HEK293 (cell line): ENCODE measurements around the gene ABT1.

Source experiments
- MYNN ChIP-seq: fragments of 450-650 bp; formaldehyde crosslinking; IDR thresholded peaks from 2 replicates; pipeline ENCODE4 v1.5.1; 2016; ENCODE audit warnings: missing biosample characterization, missing genetic modification characterization, borderline replicate concordance
- MZF1 ChIP-seq: fragments of 450-650 bp; formaldehyde crosslinking; IDR thresholded peaks from 2 replicates; pipeline ENCODE4 v1.5.1; 2017; ENCODE audit warnings: missing biosample characterization, missing genetic modification characterization, borderline replicate concordance
- ZFHX2 ChIP-seq: fragments of 450-650 bp; formaldehyde crosslinking; conservative IDR thresholded peaks from 2 replicates; pipeline ENCODE4 v1.5.1; 2016; ENCODE audit warnings: missing biosample characterization, missing genetic modification characterization
- ZNF175 ChIP-seq: fragments of 450-650 bp; formaldehyde crosslinking; IDR thresholded peaks from 2 replicates; pipeline ENCODE4 v1.5.1; 2016; ENCODE audit warnings: missing biosample characterization, missing genetic modification characterization
- ZNF24 ChIP-seq: fragments of 450-650 bp; formaldehyde crosslinking; IDR thresholded peaks from 2 replicates; pipeline ENCODE4 v1.5.1; 2016; ENCODE audit warnings: missing biosample characterization, missing genetic modification characterization
- ZNF292 ChIP-seq: fragments of 450-650 bp; formaldehyde crosslinking; IDR thresholded peaks from 2 replicates; pipeline ENCODE4 v1.5.1; 2016; ENCODE audit warnings: low read depth, missing biosample characterization, missing genetic modification characterization, borderline replicate concordance
- ZNF398 ChIP-seq: fragments of 450-650 bp; formaldehyde crosslinking; IDR thresholded peaks from 2 replicates; pipeline ENCODE4 v1.5.1; 2017; ENCODE audit warnings: missing biosample characterization, missing genetic modification characterization
- ZNF555 ChIP-seq: fragments of 450-650 bp; formaldehyde crosslinking; conservative IDR thresholded peaks from 2 replicates; pipeline ENCODE4 v1.5.1; 2017; ENCODE audit warnings: missing biosample characterization, mild to moderate bottlenecking, missing genetic modification characterization, inconsistent platforms
- ZNF560 ChIP-seq: fragments of 450-650 bp; formaldehyde crosslinking; IDR thresholded peaks from 2 replicates; pipeline ENCODE4 v1.5.1; 2017; ENCODE audit warnings: missing biosample characterization, missing genetic modification characterization, borderline replicate concordance
- ZNF561 ChIP-seq: fragments of 450-650 bp; IDR thresholded peaks from 2 replicates; pipeline ENCODE4 v1.5.1; 2018; ENCODE audit warnings: missing biosample characterization, missing genetic modification characterization, borderline replicate concordance
- ZNF621 ChIP-seq: fragments of 450-650 bp; formaldehyde crosslinking; IDR thresholded peaks from 2 replicates; pipeline ENCODE4 v1.5.1; 2017; ENCODE audit warnings: missing biosample characterization, missing genetic modification characterization
- ZNF768 ChIP-seq: fragments of 450-650 bp; formaldehyde crosslinking; IDR thresholded peaks from 2 replicates; pipeline ENCODE4 v1.5.1; 2018; ENCODE audit warnings: missing biosample characterization, mild to moderate bottlenecking, missing genetic modification characterization
- ZNF843 ChIP-seq: fragments of 450-650 bp; formaldehyde crosslinking; IDR thresholded peaks from 2 replicates; pipeline ENCODE4 v1.5.1; 2016; ENCODE audit warnings: missing biosample characterization, missing genetic modification characterization
- ZSCAN30 ChIP-seq: fragments of 450-650 bp; IDR thresholded peaks from 2 replicates; pipeline ENCODE4 v1.5.1; 2018; ENCODE audit warnings: missing biosample characterization, mild to moderate bottlenecking, missing genetic modification characterization, moderate library complexity
- TF ChIP-seq, protein P1 (sequence below): fragments of 450-650 bp; formaldehyde crosslinking; IDR thresholded peaks from 2 replicates; pipeline ENCODE4 v1.5.1; 2017; ENCODE audit warnings: missing biosample characterization, missing genetic modification characterization
- TF ChIP-seq, protein P2 (sequence below): fragments of 450-650 bp; formaldehyde crosslinking; IDR thresholded peaks from 2 replicates; pipeline ENCODE4 v1.5.1; 2016; ENCODE audit warnings: missing biosample characterization, missing genetic modification characterization
- TF ChIP-seq, protein P3 (sequence below): fragments of 450-650 bp; formaldehyde crosslinking; IDR thresholded peaks from 2 replicates; pipeline ENCODE4 v1.5.1; 2016; ENCODE audit warnings: missing biosample characterization, missing genetic modification characterization
- TF ChIP-seq, protein P4 (sequence below): fragments of 450-650 bp; formaldehyde crosslinking; IDR thresholded peaks from 2 replicates; pipeline ENCODE4 v1.5.1; 2016; ENCODE audit warnings: missing biosample characterization, missing genetic modification characterization
- TF ChIP-seq, protein P5 (sequence below): fragments of 450-650 bp; formaldehyde crosslinking; IDR thresholded peaks from 2 replicates; pipeline ENCODE4; 2016; ENCODE audit warnings: missing biosample characterization, missing genetic modification characterization
- TF ChIP-seq, protein P6 (sequence below): fragments of 450-650 bp; formaldehyde crosslinking; IDR thresholded peaks from 2 replicates; pipeline ENCODE4 v1.5.1; 2016; ENCODE audit warnings: missing biosample characterization, missing genetic modification characterization, low read depth
- TF ChIP-seq, protein P7 (sequence below): fragments of 450-650 bp; formaldehyde crosslinking; IDR thresholded peaks from 2 replicates; pipeline ENCODE4 v1.5.1; 2016; ENCODE audit warnings: missing biosample characterization, missing genetic modification characterization

Gene ABT1

DNA sequence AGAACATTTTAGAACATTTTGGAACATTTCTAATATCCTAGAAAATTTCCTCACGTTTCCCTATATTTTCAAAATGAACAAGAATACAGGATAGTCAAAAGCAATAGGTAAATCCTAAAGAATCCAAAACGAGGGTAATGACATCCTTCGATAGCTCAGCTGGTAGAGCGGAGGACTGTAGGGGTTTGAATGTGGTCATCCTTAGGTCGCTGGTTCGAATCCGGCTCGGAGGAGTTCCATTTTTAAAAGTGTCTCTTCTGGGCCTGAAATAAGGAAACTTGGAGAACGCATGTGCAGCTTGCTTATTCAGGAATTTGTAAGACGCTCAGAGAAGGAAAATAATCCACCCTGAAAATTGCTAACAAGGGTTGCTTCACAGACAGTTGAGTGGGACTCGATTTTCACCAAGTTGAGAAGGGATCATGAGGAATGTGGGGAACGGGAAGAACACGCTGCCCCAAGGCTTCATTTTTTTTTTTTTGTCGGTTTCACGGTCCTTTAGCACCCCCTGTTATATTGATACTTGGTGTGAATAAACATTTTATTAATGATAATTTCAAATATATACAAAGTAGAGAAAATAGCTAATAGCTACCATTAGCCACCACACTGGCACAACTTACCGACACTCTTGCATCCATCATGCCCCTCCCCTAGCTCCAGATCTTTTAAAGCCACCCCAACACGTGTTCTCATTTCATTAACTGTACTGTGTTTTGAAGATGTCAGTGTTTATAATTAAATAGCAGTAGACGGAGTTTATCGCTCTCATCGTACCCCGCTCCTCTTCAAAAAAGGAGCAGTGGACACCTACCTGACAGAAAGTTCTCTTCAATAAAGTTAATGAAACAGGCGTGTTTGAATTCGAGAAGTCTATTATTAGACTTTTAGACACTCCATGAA, 1.8 kb upstream of the ABT1 start (continued):
- TF ChIP-seq ZNF843 (tag by site-specific recombination): no peak
- TF ChIP-seq, protein P1, sequence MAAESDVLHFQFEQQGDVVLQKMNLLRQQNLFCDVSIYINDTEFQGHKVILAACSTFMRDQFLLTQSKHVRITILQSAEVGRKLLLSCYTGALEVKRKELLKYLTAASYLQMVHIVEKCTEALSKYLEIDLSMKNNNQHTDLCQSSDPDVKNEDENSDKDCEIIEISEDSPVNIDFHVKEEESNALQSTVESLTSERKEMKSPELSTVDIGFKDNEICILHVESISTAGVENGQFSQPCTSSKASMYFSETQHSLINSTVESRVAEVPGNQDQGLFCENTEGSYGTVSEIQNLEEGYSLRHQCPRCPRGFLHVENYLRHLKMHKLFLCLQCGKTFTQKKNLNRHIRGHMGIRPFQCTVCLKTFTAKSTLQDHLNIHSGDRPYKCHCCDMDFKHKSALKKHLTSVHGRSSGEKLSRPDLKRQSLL: no peak; the same call in 1 of the 2 replicates
- TF ChIP-seq ZNF768 (tag by site-specific recombination): no peak
- TF ChIP-seq, protein P2, sequence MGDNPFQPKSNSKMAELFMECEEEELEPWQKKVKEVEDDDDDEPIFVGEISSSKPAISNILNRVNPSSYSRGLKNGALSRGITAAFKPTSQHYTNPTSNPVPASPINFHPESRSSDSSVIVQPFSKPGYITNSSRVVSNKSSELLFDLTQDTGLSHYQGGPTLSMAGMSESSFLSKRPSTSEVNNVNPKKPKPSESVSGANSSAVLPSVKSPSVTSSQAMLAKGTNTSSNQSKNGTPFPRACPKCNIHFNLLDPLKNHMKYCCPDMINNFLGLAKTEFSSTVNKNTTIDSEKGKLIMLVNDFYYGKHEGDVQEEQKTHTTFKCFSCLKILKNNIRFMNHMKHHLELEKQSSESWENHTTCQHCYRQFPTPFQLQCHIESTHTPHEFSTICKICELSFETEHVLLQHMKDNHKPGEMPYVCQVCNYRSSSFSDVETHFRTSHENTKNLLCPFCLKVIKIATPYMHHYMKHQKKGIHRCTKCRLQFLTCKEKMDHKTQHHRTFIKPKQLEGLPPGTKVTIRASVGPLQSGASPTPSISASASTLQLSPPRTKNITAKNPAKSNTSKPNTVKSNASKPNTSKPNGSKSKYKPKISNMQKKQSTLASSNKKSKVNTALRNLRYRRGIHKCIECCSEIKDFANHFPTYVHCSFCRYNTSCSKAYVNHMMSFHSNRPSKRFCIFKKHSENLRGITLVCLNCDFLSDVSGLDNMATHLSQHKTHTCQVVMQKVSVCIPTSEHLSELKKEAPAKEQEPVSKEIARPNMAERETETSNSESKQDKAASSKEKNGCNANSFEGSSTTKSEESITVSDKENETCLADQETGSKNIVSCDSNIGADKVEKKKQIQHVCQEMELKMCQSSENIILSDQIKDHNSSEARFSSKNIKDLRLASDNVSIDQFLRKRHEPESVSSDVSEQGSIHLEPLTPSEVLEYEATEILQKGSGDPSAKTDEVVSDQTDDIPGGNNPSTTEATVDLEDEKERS: no peak
- TF ChIP-seq, protein P3, sequence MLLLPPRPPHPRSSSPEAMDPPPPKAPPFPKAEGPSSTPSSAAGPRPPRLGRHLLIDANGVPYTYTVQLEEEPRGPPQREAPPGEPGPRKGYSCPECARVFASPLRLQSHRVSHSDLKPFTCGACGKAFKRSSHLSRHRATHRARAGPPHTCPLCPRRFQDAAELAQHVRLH (tag by site-specific recombination): peak; percentile 87
- TF ChIP-seq, protein P4, sequence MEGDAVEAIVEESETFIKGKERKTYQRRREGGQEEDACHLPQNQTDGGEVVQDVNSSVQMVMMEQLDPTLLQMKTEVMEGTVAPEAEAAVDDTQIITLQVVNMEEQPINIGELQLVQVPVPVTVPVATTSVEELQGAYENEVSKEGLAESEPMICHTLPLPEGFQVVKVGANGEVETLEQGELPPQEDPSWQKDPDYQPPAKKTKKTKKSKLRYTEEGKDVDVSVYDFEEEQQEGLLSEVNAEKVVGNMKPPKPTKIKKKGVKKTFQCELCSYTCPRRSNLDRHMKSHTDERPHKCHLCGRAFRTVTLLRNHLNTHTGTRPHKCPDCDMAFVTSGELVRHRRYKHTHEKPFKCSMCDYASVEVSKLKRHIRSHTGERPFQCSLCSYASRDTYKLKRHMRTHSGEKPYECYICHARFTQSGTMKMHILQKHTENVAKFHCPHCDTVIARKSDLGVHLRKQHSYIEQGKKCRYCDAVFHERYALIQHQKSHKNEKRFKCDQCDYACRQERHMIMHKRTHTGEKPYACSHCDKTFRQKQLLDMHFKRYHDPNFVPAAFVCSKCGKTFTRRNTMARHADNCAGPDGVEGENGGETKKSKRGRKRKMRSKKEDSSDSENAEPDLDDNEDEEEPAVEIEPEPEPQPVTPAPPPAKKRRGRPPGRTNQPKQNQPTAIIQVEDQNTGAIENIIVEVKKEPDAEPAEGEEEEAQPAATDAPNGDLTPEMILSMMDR (tag by site-specific recombination): no peak
- no peak for TF ChIP-seq ZNF175 (tag by site-specific recombination)
- TF ChIP-seq ZNF24: peak; percentile 62; the same call in 1 of the 2 replicates
- TF ChIP-seq ZFHX2: no peak
- TF ChIP-seq ZNF292 (tag by site-specific recombination): no peak
- TF ChIP-seq, protein P5, sequence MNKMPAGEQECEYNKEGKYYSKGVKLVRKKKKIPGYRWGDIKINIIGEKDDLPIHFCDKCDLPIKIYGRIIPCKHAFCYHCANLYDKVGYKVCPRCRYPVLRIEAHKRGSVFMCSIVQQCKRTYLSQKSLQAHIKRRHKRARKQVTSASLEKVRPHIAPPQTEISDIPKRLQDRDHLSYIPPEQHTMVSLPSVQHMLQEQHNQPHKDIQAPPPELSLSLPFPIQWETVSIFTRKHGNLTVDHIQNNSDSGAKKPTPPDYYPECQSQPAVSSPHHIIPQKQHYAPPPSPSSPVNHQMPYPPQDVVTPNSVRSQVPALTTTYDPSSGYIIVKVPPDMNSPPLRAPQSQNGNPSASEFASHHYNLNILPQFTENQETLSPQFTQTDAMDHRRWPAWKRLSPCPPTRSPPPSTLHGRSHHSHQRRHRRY (tag by site-specific recombination): no peak
- TF ChIP-seq ZSCAN30: peak; percentile 76; the same call in 1 of the 2 replicates
- no peak for TF ChIP-seq MYNN (tag by site-specific recombination)
- TF ChIP-seq, protein P6, sequence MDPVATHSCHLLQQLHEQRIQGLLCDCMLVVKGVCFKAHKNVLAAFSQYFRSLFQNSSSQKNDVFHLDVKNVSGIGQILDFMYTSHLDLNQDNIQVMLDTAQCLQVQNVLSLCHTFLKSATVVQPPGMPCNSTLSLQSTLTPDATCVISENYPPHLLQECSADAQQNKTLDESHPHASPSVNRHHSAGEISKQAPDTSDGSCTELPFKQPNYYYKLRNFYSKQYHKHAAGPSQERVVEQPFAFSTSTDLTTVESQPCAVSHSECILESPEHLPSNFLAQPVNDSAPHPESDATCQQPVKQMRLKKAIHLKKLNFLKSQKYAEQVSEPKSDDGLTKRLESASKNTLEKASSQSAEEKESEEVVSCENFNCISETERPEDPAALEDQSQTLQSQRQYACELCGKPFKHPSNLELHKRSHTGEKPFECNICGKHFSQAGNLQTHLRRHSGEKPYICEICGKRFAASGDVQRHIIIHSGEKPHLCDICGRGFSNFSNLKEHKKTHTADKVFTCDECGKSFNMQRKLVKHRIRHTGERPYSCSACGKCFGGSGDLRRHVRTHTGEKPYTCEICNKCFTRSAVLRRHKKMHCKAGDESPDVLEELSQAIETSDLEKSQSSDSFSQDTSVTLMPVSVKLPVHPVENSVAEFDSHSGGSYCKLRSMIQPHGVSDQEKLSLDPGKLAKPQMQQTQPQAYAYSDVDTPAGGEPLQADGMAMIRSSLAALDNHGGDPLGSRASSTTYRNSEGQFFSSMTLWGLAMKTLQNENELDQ (tag by site-specific recombination): no peak
- TF ChIP-seq, protein P7, sequence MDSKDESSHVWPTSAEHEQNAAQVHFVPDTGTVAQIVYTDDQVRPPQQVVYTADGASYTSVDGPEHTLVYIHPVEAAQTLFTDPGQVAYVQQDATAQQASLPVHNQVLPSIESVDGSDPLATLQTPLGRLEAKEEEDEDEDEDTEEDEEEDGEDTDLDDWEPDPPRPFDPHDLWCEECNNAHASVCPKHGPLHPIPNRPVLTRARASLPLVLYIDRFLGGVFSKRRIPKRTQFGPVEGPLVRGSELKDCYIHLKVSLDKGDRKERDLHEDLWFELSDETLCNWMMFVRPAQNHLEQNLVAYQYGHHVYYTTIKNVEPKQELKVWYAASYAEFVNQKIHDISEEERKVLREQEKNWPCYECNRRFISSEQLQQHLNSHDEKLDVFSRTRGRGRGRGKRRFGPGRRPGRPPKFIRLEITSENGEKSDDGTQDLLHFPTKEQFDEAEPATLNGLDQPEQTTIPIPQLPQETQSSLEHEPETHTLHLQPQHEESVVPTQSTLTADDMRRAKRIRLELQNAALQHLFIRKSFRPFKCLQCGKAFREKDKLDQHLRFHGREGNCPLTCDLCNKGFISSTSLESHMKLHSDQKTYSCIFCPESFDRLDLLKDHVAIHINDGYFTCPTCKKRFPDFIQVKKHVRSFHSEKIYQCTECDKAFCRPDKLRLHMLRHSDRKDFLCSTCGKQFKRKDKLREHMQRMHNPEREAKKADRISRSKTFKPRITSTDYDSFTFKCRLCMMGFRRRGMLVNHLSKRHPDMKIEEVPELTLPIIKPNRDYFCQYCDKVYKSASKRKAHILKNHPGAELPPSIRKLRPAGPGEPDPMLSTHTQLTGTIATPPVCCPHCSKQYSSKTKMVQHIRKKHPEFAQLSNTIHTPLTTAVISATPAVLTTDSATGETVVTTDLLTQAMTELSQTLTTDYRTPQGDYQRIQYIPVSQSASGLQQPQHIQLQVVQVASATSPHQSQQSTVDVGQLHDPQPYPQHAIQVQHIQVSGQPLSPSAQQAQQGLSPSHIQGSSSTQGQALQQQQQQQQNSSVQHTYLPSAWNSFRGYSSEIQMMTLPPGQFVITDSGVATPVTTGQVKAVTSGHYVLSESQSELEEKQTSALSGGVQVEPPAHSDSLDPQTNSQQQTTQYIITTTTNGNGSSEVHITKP (tag by site-specific recombination): peak; percentile 22; the same call in 1 of the 2 replicates
- peak; percentile 90 for TF ChIP-seq MZF1
- TF ChIP-seq ZNF398 (tag by site-specific recombination): no peak
- TF ChIP-seq ZNF621: no peak
- peak; percentile 66 for TF ChIP-seq ZNF561 (tag by site-specific recombination)
- TF ChIP-seq ZNF555: no peak
- TF ChIP-seq ZNF560 (tag by site-specific recombination): no peak
